GM12874 (cell line): Measurements from ENCODE around the gene ELP4.

Experiments used
- TF ChIP-seq, protein P1 (sequence below): IDR thresholded peaks from 2 replicates; pipeline ENCODE4 v1.5.1; 2011; ENCODE audit warnings: low read depth, mild to moderate bottlenecking, control low read depth, low read length, moderate library complexity; ENCODE audit not compliant: insufficient read depth

The ELP4 gene

DNA sequence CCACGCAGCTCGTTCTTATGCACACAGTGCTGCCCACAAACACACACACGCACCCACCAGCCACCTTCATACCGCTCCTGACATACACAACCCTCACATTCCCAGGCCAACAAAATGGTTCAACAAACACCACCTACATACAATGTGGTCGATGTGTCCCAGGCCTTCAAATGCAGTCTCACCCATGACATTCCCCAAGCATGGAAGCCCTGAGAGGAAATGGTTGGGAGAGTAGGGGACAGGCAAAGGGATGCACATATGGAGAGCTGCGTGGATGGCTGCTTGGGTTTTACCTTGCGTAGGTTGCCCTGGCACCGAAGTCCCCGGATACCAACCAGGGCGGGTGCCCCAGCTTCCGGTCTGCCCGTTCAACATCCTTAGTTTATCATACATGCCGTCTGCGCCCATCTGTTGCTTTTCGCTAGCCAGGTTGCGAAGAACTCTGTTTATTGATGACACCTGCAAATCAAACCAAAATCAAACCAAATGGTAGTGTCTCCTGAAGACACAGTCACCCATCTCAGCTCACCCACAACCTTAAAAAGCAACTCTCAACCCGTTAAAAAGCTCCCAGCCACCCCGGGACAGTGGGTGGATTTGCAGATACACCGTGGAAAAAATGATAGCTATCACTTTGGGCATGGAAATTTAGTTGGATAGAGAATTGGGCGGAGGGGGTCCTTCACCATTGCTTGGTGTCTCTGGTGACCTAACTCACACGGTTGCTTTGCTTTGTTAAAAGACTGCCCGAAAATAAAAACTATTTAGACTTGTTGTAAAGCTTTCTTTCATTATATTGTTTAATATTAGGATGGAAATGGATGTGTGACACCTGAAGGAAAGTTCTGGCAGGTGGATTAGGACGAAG, 291.1 kb downstream of the ELP4 start:
- TF ChIP-seq, protein P1, sequence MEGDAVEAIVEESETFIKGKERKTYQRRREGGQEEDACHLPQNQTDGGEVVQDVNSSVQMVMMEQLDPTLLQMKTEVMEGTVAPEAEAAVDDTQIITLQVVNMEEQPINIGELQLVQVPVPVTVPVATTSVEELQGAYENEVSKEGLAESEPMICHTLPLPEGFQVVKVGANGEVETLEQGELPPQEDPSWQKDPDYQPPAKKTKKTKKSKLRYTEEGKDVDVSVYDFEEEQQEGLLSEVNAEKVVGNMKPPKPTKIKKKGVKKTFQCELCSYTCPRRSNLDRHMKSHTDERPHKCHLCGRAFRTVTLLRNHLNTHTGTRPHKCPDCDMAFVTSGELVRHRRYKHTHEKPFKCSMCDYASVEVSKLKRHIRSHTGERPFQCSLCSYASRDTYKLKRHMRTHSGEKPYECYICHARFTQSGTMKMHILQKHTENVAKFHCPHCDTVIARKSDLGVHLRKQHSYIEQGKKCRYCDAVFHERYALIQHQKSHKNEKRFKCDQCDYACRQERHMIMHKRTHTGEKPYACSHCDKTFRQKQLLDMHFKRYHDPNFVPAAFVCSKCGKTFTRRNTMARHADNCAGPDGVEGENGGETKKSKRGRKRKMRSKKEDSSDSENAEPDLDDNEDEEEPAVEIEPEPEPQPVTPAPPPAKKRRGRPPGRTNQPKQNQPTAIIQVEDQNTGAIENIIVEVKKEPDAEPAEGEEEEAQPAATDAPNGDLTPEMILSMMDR: no peak

DNA sequence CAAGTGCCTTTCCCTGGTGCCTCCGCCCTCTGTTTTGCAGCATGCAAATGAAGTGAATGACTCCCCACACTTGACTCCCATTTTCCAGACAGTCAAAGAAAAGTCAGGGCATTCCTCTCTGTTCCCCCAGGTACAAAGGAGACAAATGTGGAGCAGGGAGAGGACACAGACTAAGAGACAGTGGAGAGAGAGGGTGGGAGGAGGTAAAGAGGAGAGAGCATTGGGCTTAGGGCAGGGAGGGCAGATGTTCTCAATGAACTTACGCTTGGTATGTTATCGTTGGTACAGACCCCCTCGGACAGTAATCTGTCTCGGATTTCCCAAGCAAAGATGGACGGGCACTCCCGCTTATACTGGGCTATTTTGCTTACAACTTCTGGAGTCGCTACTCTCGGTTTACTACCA, 291.7 kb downstream of the ELP4 start:
- TF ChIP-seq, protein P1: no peak

DNA sequence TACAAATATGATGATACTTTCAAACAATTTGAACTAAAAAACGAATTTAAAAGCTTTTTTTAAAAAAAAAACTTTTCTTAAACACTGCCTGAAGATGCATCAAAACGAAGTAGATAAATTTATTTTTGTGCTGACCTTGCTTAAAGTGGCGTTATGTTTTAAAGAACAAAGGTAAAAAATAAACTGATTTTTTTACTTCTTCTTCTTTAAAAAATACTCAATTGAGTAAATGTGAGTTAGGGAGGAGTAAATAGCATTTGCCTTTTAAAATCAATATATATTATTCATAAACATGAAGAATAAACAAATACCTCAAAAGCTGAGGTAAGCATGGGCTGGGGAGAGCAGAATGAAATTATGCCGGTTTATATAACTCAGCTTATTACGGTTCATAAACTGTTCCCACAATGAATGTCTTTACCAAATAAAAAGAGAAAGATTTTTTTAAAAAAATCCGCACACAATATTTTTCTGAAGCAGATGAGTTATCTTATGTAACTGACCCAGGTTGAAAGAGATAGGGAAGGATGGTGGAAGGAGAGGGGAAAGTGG, 292.5 kb downstream of the ELP4 start:
- TF ChIP-seq, protein P1: no peak

DNA sequence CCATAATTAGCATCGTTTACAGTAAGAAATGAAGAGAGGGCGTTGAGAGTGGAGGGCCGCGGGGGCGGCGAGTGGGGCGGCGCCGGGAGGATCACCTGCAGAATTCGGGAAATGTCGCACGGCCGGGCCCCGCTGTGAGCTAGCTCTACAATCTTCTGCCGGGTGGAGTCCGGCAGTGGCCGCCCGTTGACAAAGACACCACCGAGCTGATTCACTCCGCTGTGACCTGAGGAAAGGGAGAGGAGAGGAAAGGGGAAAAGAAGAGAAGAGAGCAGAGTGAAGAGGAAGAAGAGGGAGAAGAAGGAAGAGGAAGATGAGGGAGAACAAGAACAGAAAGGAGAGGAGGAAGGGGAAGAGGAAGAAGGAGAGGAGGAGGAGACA, 293.0 kb downstream of the ELP4 start:
- TF ChIP-seq, protein P1: no peak

DNA sequence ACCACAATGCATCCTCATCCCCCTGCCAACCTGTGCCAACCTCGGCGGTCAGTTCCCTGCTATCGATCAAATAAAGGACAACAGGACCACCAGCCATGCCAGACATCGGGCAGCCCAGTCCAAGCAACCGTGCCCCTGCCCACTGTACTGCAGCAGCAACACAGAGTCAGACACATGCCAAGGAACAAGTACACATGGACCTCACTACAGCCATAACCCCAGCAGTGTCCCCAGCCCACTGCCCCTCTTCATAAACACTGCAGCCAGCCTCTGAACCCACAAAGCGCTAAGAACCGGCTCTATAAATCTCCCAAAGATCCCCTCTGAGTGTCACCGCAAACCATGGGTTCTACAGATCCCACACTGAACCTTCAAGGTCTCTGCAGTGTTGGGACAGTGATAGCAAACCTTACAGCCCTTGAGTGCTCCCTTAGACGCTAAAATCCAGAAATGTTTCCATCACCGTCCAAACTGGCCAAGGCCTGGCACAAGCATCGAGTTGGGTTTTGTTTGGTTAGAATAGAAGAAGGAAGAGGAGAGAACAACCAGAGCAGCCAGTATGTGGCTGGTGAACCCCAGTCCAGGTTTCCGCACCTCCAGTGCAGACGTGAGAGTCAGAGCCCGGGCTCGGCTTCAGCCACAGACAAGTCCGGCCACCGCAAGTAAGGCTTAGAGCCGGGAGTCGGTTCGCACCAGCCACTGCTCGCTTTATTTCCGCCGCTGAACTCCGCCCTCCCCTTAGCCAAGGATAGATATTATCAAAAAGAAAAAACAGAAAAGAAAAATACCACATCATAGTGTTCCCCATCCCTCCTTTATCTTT, 293.6 kb downstream of the ELP4 start:
- TF ChIP-seq, protein P1: no peak

DNA sequence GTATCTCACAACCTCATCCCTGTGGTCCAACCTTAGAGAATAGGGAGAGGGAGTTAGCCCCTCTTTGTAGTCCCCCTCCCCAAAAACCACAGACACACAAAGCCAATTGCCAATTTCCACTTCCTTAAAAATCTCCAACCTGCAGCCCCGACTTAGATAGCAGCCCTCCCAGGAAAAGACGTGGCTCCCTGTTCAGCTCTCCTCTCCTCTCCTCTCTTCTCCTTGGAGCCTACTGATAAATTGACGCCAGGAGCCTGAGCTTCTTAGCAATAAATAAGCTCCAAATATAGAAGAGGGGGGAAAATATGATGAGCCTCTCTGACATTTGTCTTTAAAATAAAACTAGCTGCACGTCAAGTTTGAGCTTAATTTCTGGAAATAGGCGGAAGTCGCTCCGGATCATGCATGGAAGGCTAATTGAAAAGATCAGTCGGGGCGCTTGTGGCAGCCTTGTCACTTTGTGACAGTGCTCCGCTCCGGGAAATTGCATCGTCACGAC, 294.3 kb downstream of the ELP4 start:
- TF ChIP-seq, protein P1: no peak

DNA sequence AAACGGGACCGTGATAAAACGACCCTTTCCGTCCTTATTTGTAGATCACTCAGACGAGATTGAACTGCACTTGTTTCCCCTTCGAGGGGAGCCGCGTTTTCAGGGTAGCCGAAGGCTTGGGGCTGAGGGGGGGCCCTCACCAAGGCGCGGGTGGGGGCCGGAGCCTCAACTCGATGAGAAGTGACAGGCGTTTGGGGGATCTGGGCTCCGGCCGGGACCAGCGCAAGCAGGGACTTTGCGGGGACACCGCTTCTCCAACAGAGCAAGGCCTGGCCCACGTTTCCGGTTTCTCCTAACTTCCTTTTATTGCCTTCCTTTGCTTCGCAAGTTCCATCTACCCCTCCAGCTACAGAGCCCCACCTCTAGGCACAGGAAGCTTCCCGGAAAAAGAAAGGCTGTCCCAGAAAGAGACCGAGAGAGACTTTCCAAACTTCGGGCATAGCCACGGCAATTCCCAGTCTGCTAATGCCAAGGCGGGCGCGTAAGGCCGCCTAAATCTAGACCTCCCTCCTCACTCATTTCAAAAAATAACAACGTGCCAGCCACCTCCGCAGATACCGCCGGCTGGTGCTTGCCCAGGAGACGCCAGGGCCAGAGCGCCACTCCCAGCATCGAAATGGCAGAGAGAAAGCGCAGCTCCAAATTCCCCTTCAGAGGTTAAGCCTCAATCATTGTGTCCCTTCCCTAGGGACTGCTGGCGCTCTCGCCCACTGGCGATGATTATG, 294.9 kb downstream of the ELP4 start:
- TF ChIP-seq, protein P1: no peak
